DOHH2 (cell line): ENCODE measurements around the gene MTMR2.
"Not testable (repeated sequence)": the region's sequence is repeated elsewhere in the genome, so short reads cannot be mapped to it uniquely, and the experiment has no call there.

Source experiments
- H3F3A ChIP-seq: fragments of 200-600 bp; sonication (generic), shearing (Covaris generic); 2 replicates; pipeline ENCODE4 v1.6.0; 2016; ENCODE audit warnings: antibody characterized with exemption, mild to moderate bottlenecking; ENCODE audit not compliant: control insufficient read depth, insufficient read depth
- H3K27ac ChIP-seq: fragments of 200-600 bp; sonication (generic); 2 replicates; pipeline ENCODE4 v1.5.1; 2014; ENCODE audit warnings: low read depth, mild to moderate bottlenecking, low read length, moderate library complexity
- H3K27me3 ChIP-seq: fragments of 200-600 bp; sonication (generic); 2 replicates; pipeline ENCODE4 v1.6.1; 2014; ENCODE audit warnings: mild to moderate bottlenecking, low read length, mixed read lengths; ENCODE audit not compliant: control insufficient read depth
- H3K36me3 ChIP-seq: fragments of 200-600 bp; sonication (generic); 2 replicates; pipeline ENCODE4 v1.6.1; 2014; ENCODE audit warnings: mild to moderate bottlenecking, low read length, moderate library complexity, mixed read lengths; ENCODE audit not compliant: control insufficient read depth
- H3K4me1 ChIP-seq: fragments of 200-600 bp; sonication (generic); 2 replicates; pipeline ENCODE4 v1.6.1; 2014; ENCODE audit warnings: mild to moderate bottlenecking, low read length, mixed read lengths; ENCODE audit not compliant: control insufficient read depth
- H3K4me2 ChIP-seq: fragments of 200-600 bp; sonication (generic); 2 replicates; pipeline ENCODE4 v1.6.0; 2014; ENCODE audit warnings: mild to moderate bottlenecking, low read length, moderate library complexity
- H3K4me3 ChIP-seq: fragments of 200-600 bp; sonication (generic); 2 replicates; pipeline ENCODE4 v1.5.1; 2014; ENCODE audit warnings: mild to moderate bottlenecking, low read length, mixed read lengths
- H3K79me2 ChIP-seq: fragments of 200-600 bp; sonication (generic); 2 replicates; pipeline ENCODE4 v1.6.1; 2014; ENCODE audit warnings: mild to moderate bottlenecking, low read length, mixed read lengths; ENCODE audit not compliant: control insufficient read depth
- H3K9me2 ChIP-seq: fragments of 200-600 bp; sonication (generic); replicated peaks from 2 replicates; pipeline ENCODE4 v1.6.1; 2014; ENCODE audit warnings: mild to moderate bottlenecking, low read length, mixed read lengths; ENCODE audit not compliant: control insufficient read depth
- H3K9me3 ChIP-seq: fragments of 200-600 bp; sonication (generic); 2 replicates; pipeline ENCODE4 v1.6.1; 2014; ENCODE audit warnings: antibody characterized with exemption, low read length, mixed read lengths; ENCODE audit not compliant: control insufficient read depth, insufficient read depth
- H4K20me1 ChIP-seq: fragments of 200-600 bp; sonication (generic); 2 replicates; pipeline ENCODE4 v1.6.0; 2014; ENCODE audit warnings: low read depth, mild to moderate bottlenecking, antibody characterized with exemption, low read length, moderate library complexity; ENCODE audit not compliant: control insufficient read depth, insufficient read depth
- CTCF ChIP-seq: fragments of 200-600 bp; sonication (generic); IDR thresholded peaks from one replicate; pipeline ENCODE4 v1.5.1; 2014; ENCODE audit warnings: antibody characterized with exemption, mild to moderate bottlenecking, low read depth, low read length; ENCODE audit not compliant: poor library complexity, severe bottlenecking
- EZH2phosphoT487 ChIP-seq: fragments of 200-600 bp; sonication (generic); IDR thresholded peaks from 2 replicates; pipeline ENCODE4 v1.6.1; 2017; ENCODE audit warnings: borderline replicate concordance, mild to moderate bottlenecking, antibody characterized with exemption, low read length, moderate library complexity, mixed read lengths

The MTMR2 gene

DNA sequence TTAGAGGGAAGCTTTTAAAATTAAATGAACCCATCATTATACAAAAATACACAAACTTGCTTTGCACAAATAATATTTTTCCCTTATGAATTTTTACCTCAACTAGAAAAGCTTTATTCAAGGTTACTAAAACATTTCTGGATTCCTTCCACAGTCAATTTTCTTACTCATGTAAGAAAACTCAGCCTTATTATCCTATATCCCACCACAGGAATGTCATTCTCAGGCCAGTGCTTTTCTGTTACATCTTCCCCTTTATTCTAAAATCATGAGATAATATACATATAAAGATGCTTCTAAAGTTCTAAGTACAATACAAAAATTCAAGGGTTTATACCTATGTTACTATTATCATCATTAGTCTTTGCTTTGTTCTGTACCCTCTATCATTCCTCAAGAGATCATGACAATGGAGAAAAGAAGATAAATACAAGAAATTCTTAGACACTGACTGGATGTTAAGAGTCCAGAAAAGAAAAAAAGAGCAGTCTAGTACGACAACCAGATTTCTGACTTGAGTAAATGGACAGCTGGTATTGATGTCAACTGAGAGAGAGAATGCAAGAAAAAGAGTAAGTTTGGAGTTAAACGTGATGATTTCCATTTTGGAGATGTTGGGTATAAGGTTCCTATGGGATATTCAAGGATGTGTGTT lies 60.3 kb downstream of the MTMR2 start:
- TF ChIP-seq CTCF (no peak), EZH2phosphoT487 (no peak)

GRCh38 chr11:95860024-95860423 lies 63.9 kb downstream of the MTMR2 start:
- not testable (repeated sequence) for H3F3A ChIP-seq, H3K79me2 ChIP-seq, H3K9me2 ChIP-seq, H3K4me1 ChIP-seq, H3K9me3 ChIP-seq, H3K27me3 ChIP-seq, H4K20me1 ChIP-seq, H3K27ac ChIP-seq, H3K36me3 ChIP-seq, H3K4me2 ChIP-seq, H3K4me3 ChIP-seq

More for the DNA sequence above, 60.3 kb downstream of the MTMR2 start:
- Histone ChIP-seq H3K9me3 (no peaks in the 10 kb centered on the region), H3K9me2 (no peaks in the 10 kb centered on the region), H3K4me3 (no peak overlapping the region), H4K20me1 (no peaks in the 10 kb centered on the region), H3K36me3 (no peaks in the 10 kb centered on the region), H3F3A (no peaks in the 10 kb centered on the region), H3K4me1 (no peaks in the 10 kb centered on the region), H3K27ac (no peak overlapping the region), H3K4me2 (no peak overlapping the region), H3K27me3 (no peaks in the 10 kb centered on the region), H3K79me2 (no peaks in the 10 kb centered on the region)

GRCh38 chr11:95854362-95854761 lies 69.5 kb downstream of the MTMR2 start:
- not testable (repeated sequence) for H3K4me2 ChIP-seq, H4K20me1 ChIP-seq, H3K27me3 ChIP-seq, H3K9me3 ChIP-seq, H3K9me2 ChIP-seq, H3F3A ChIP-seq, H3K27ac ChIP-seq, H3K4me3 ChIP-seq, H3K4me1 ChIP-seq, H3K79me2 ChIP-seq
- H3K36me3 ChIP-seq = peaks cover 14% of the 10 kb centered on the region

DNA sequence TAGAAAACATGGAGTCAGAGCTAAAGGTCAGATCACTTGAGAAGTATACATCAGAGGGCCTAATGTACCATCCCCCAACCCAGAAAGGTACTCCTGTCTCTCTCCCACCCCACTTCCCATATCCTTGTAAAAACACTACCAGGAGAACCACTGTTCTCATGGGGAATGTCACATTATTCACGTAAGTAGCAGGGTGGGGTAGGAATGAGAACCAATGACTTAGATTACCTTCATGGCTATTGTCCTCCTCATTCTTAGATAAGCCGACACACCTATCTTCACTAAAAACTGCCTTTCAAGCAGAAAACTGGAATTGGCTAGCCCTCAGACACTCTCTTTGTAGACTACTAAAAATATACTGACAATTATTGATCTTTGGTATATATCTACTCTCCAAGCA lies 70.0 kb downstream of the MTMR2 start:
- TF ChIP-seq EZH2phosphoT487 (no peak), CTCF (no peak)
- H3K9me2 ChIP-seq = no peaks in the 10 kb centered on the region
- H3K27me3 ChIP-seq = no peaks in the 10 kb centered on the region
- H3K79me2 ChIP-seq = no peaks in the 10 kb centered on the region
- no peaks in the 10 kb centered on the region for H3K4me1 ChIP-seq
- H3K4me2 ChIP-seq = no peak overlapping the region
- H3K27ac ChIP-seq = no peak overlapping the region
- H3K4me3 ChIP-seq = no peak overlapping the region
- H3F3A ChIP-seq = no peaks in the 10 kb centered on the region
- no peaks in the 10 kb centered on the region for H4K20me1 ChIP-seq
- H3K36me3 ChIP-seq = peaks cover 15% of the 10 kb centered on the region
- no peaks in the 10 kb centered on the region for H3K9me3 ChIP-seq
